HEK293 (cell line): ENCODE results near the gene MBOAT7.
"Not testable (repeated sequence)": the region's sequence is repeated elsewhere in the genome, so short reads cannot be mapped to it uniquely, and the experiment has no call there.

Experiments
- CTCF ChIA-PET: fragments of 350-600 bp; formaldehyde crosslinking; extraction: SDS; loops from one replicate; lab custom pipeline; 2021; ENCODE audit warnings: antibody characterized with exemption; lab: Yijun Ruan, JAX
- POLR2A ChIA-PET: fragments of 300-600 bp; formaldehyde crosslinking; extraction: SDS; loops from one replicate; lab custom pipeline; 2020; ENCODE audit warnings: antibody characterized with exemption, inconsistent platforms; lab: Yijun Ruan, JAX
- H3K27ac ChIP-seq: fragments of 200-500 bp; sonication (Bioruptor generic); 2 replicates; pipeline ENCODE4 v1.5.1; 2014; ENCODE audit warnings: low read depth, low read length, control low read depth, inconsistent platforms; ENCODE audit errors: extremely low read depth
- H3K36me3 ChIP-seq, 2 experiments: fragments of 200-500 bp in 1 of 2; sonication (Bioruptor generic) in 1 of 2; 1 replicate in 1 of 2; 2 replicates in 1 of 2; pipeline ENCODE4 v1.5.1; 2014 to 2017; ENCODE audit warnings: inconsistent platforms in 2 of 2, low read length in 2 of 2; ENCODE audit not compliant: control insufficient read depth in 2 of 2, insufficient read depth in 1 of 2
- H3K4me1 ChIP-seq: fragments of 200-500 bp; sonication (Bioruptor generic); 2 replicates; pipeline ENCODE4 v1.5.1; 2014; ENCODE audit warnings: mild to moderate bottlenecking, low read length, inconsistent platforms; ENCODE audit not compliant: control insufficient read depth, insufficient read depth
- H3K4me3 ChIP-seq: 2 replicates; pipeline ENCODE4 v1.5.1; 2011; ENCODE audit warnings: low read depth, mild to moderate bottlenecking, control low read depth, low read length, moderate library complexity
- H3K9me3 ChIP-seq: fragments of 200-500 bp; sonication (Bioruptor generic); 2 replicates; pipeline ENCODE4 v1.5.1; 2014; ENCODE audit warnings: low read depth, low read length, inconsistent platforms; ENCODE audit not compliant: control insufficient read depth, insufficient read depth
- GLIS1 ChIP-seq: fragments of 450-650 bp; formaldehyde crosslinking; IDR thresholded peaks from 2 replicates; pipeline ENCODE4 v1.5.1; 2016; ENCODE audit warnings: missing biosample characterization, missing genetic modification characterization
- GLIS2 ChIP-seq: fragments of 450-650 bp; formaldehyde crosslinking; IDR thresholded peaks from 2 replicates; pipeline ENCODE4 v1.5.1; 2016; ENCODE audit warnings: missing biosample characterization, missing genetic modification characterization
- KLF7 ChIP-seq: fragments of 450-650 bp; formaldehyde crosslinking; IDR thresholded peaks from 2 replicates; pipeline ENCODE4 v1.5.1; 2016; ENCODE audit warnings: missing biosample characterization, missing genetic modification characterization, borderline replicate concordance
- KLF8 ChIP-seq: fragments of 450-650 bp; formaldehyde crosslinking; IDR thresholded peaks from 2 replicates; pipeline ENCODE4 v1.5.1; 2016; ENCODE audit warnings: missing biosample characterization, missing genetic modification characterization
- MEIS1 ChIP-seq: sonication (generic); formaldehyde crosslinking; IDR thresholded peaks from 2 replicates; pipeline ENCODE4 v1.8.1; 2022; ENCODE audit warnings: missing genetic modification reagents, mild to moderate bottlenecking, borderline replicate concordance
- SCRT2 ChIP-seq: fragments of 450-650 bp; formaldehyde crosslinking; IDR thresholded peaks from 2 replicates; pipeline ENCODE4 v1.5.1; 2016; ENCODE audit warnings: missing biosample characterization, missing genetic modification characterization
- SETDB1 ChIP-seq: IDR thresholded peaks from one replicate; pipeline ENCODE4 v1.6.1; 2017; ENCODE audit warnings: mild to moderate bottlenecking, low read length, moderate library complexity, mixed read lengths; ENCODE audit not compliant: insufficient read length
- SP2 ChIP-seq: fragments of 450-650 bp; formaldehyde crosslinking; IDR thresholded peaks from 2 replicates; pipeline ENCODE4 v1.5.1; 2016; ENCODE audit warnings: missing biosample characterization, missing genetic modification characterization
- SP7 ChIP-seq: fragments of 450-650 bp; formaldehyde crosslinking; IDR thresholded peaks from 2 replicates; pipeline ENCODE4 v1.5.1; 2016; ENCODE audit warnings: missing biosample characterization, missing genetic modification characterization
- TRIM28 ChIP-seq: IDR thresholded peaks from 2 replicates; pipeline ENCODE4 v1.6.1; 2011; ENCODE audit warnings: low read length, control low read depth, borderline replicate concordance
- WT1 ChIP-seq: fragments of 450-650 bp; formaldehyde crosslinking; IDR thresholded peaks from 2 replicates; pipeline ENCODE4 v1.5.1; 2016; ENCODE audit warnings: missing biosample characterization, missing genetic modification characterization
- ZBTB20 ChIP-seq: fragments of 450-650 bp; formaldehyde crosslinking; IDR thresholded peaks from 2 replicates; pipeline ENCODE4 v1.5.1; 2016; ENCODE audit warnings: missing biosample characterization, missing genetic modification characterization
- ZBTB44 ChIP-seq: fragments of 450-650 bp; IDR thresholded peaks from 2 replicates; pipeline ENCODE4 v1.5.1; 2018; ENCODE audit warnings: missing biosample characterization, mild to moderate bottlenecking, missing genetic modification characterization
- ZFP69B ChIP-seq: fragments of 450-650 bp; formaldehyde crosslinking; IDR thresholded peaks from 2 replicates; pipeline ENCODE4 v1.5.1; 2016; ENCODE audit warnings: missing biosample characterization, missing genetic modification characterization
- ZNF155 ChIP-seq: fragments of 450-650 bp; formaldehyde crosslinking; IDR thresholded peaks from 2 replicates; pipeline ENCODE4 v1.5.1; 2016; ENCODE audit warnings: missing biosample characterization, missing genetic modification characterization
- ZNF426 ChIP-seq: fragments of 450-650 bp; formaldehyde crosslinking; IDR thresholded peaks from 2 replicates; pipeline ENCODE4 v1.5.1; 2017; ENCODE audit warnings: missing biosample characterization, missing genetic modification characterization, mild to moderate bottlenecking, inconsistent platforms, moderate library complexity
- ZNF513 ChIP-seq: fragments of 450-650 bp; IDR thresholded peaks from 2 replicates; pipeline ENCODE4 v1.5.1; 2018; ENCODE audit warnings: missing biosample characterization, missing genetic modification characterization
- ZNF530 ChIP-seq: fragments of 450-650 bp; formaldehyde crosslinking; IDR thresholded peaks from 2 replicates; pipeline ENCODE4 v1.5.1; 2016; ENCODE audit warnings: low read depth, missing biosample characterization, missing genetic modification characterization
- ZNF561 ChIP-seq: fragments of 450-650 bp; IDR thresholded peaks from 2 replicates; pipeline ENCODE4 v1.5.1; 2018; ENCODE audit warnings: missing biosample characterization, missing genetic modification characterization, borderline replicate concordance
- ZNF610 ChIP-seq: fragments of 450-650 bp; formaldehyde crosslinking; IDR thresholded peaks from 2 replicates; pipeline ENCODE4 v1.5.1; 2016; ENCODE audit warnings: missing biosample characterization, missing genetic modification characterization, borderline replicate concordance
- ZNF623 ChIP-seq: fragments of 450-650 bp; formaldehyde crosslinking; IDR thresholded peaks from 2 replicates; pipeline ENCODE4 v1.5.1; 2016; ENCODE audit warnings: missing biosample characterization, missing genetic modification characterization

MBOAT7 gene

GRCh38 chr19:54219702-54220101 is 30.3 kb upstream of the MBOAT7 start:
- POLR2A ChIA-PET, H3K27ac ChIP-seq, H3K4me1 ChIP-seq, H3K9me3 ChIP-seq, H3K4me3 ChIP-seq, CTCF ChIA-PET: not testable (repeated sequence)
- peak; percentile 91 for TF ChIP-seq GLIS1 (tag by site-specific recombination)
- H3K36me3 ChIP-seq, result peaks cover 0 to 13% of the 10 kb centered on the region in 2 experiments; a peak in 2 of 3 replicates

GRCh38 chr19:54218960-54219661 is 29.7 kb upstream of the MBOAT7 start:
- TF ChIP-seq SCRT2 (tag by site-specific recombination), result no peak
- TF ChIP-seq ZNF513 (tag by site-specific recombination), result peak; percentile 82
- no peak for TF ChIP-seq ZNF530 (tag by site-specific recombination)
- TF ChIP-seq GLIS2 (tag by site-specific recombination), result no peak
- peak; percentile 42; the same call in 1 of the 2 replicates for TF ChIP-seq KLF8 (tag by site-specific recombination)
- no peak for TF ChIP-seq ZNF561
- TF ChIP-seq ZBTB44 (tag by site-specific recombination), result no peak
- TF ChIP-seq SP7 (tag by site-specific recombination), result no peak
- no peak for TF ChIP-seq GLIS1 (tag by site-specific recombination)
- TF ChIP-seq ZBTB20 (tag by site-specific recombination), result no peak
- TF ChIP-seq WT1 (tag by site-specific recombination), result peak; percentile 29; the same call in 1 of the 2 replicates
- POLR2A ChIA-PET, result no interaction called here
- Histone ChIP-seq H3K4me1 (no peaks in the 10 kb centered on the region), H3K4me3 (no peak overlapping the region), H3K36me3 (peaks cover 0 to 13% of the 10 kb centered on the region in 2 experiments; a peak in 2 of 3 replicates), H3K9me3 (no peaks in the 10 kb centered on the region), H3K27ac (no peak overlapping the region)
- CTCF ChIA-PET, result no interaction called here

GRCh38 chr19:54218259-54218658 is 28.9 kb upstream of the MBOAT7 start:
- Histone ChIP-seq H3K4me3 (no peak overlapping the region), H3K27ac (no peak overlapping the region), H3K9me3 (no peaks in the 10 kb centered on the region), H3K4me1 (no peaks in the 10 kb centered on the region), H3K36me3 (peaks cover 0 to 13% of the 10 kb centered on the region in 2 experiments; a peak in 2 of 3 replicates)
- POLR2A ChIA-PET, result interaction anchor here (0.6 kb wide), 1 partner anchor 17 kb away, joined by 4 read pairs; the partner anchor contains the start of gene RPS9
- CTCF ChIA-PET, result no interaction called here
- no peak for TF ChIP-seq ZNF155 (tag by site-specific recombination)
- TF ChIP-seq KLF7 (tag by site-specific recombination), result no peak
- no peak for TF ChIP-seq MEIS1 (CRISPR knock-in tag)
- no peak for TF ChIP-seq ZNF610 (tag by site-specific recombination)
- TF ChIP-seq ZNF623 (tag by site-specific recombination), result no peak
- no peak for TF ChIP-seq SETDB1
- TF ChIP-seq ZFP69B (tag by site-specific recombination), result no peak
- no peak for TF ChIP-seq ZNF426 (tag by site-specific recombination)
- no peak for TF ChIP-seq TRIM28
- no peak for TF ChIP-seq SP2 (tag by site-specific recombination)
